H1 (cell line): ENCODE data around the gene AOPEP. TPM values are rescaled to one million over a fixed set of nuclear protein-coding genes. Genes with fewer than 3 reads are reported as not detected.

Source experiments
- CTCF ChIA-PET: fragments of 300-600 bp; sonication (Branson Sonifier 250); formaldehyde crosslinking; loops from one replicate; lab custom pipeline; 2021; ENCODE audit not compliant: partially characterized antibody; lab: Charles Lee
- POLR2A ChIA-PET: fragments of 300-600 bp; sonication (Branson Sonifier 250); formaldehyde crosslinking; loops from one replicate; lab custom pipeline; 2021; ENCODE audit warnings: inconsistent platforms; ENCODE audit not compliant: partially characterized antibody; lab: Charles Lee
- DNase-seq, 2 experiments: peaks; one replicate each; pipeline versions ENCODE4 v3.0.0 to v3.0.0-alpha.2; 2010 to 2022; ENCODE audit warnings: low spot score in 2 of 2, low read depth in 1 of 2, mixed read lengths in 1 of 2
- FAIRE-seq: peaks from 2 replicates; lab custom pipeline; 2011; peaks lifted over from hg19 to GRCh38; lab: Jason Lieb, UNC
- H2AFZ ChIP-seq: 2 replicates; pipeline ENCODE4 v1.8.1; 2012; ENCODE audit warnings: low read length, inconsistent platforms
- H2AK5ac ChIP-seq: 2 replicates; pipeline ENCODE4 v1.6.1; 2013; ENCODE audit warnings: low read depth, low read length
- H2BK120ac ChIP-seq: replicated peaks from 2 replicates; pipeline ENCODE3; 2013; ENCODE audit warnings: low read depth, low read length, inconsistent platforms
- H2BK12ac ChIP-seq: 2 replicates; pipeline ENCODE4 v1.6.1; 2013; ENCODE audit warnings: low read depth, low read length
- H2BK15ac ChIP-seq: 2 replicates; pipeline ENCODE4 v1.6.1; 2013; ENCODE audit warnings: low read length
- H2BK20ac ChIP-seq: 2 replicates; pipeline ENCODE4 v1.6.1; 2013; ENCODE audit warnings: low read length
- H2BK5ac ChIP-seq: 2 replicates; pipeline ENCODE4 v1.6.1; 2013; ENCODE audit warnings: low read depth, low read length
- H3K14ac ChIP-seq: 2 replicates; pipeline ENCODE4 v1.6.1; 2013; ENCODE audit warnings: inconsistent platforms; ENCODE audit not compliant: insufficient read length
- H3K18ac ChIP-seq: 2 replicates; pipeline ENCODE4 v1.6.1; 2013; ENCODE audit warnings: low read length; ENCODE audit errors: extremely low read depth
- H3K23ac ChIP-seq: 2 replicates; pipeline ENCODE4 v1.6.1; 2013; ENCODE audit warnings: inconsistent platforms; ENCODE audit not compliant: insufficient read length
- H3K23me2 ChIP-seq: 2 replicates; pipeline ENCODE4 v1.6.1; 2013; ENCODE audit warnings: low read depth, low read length
- H3K27ac ChIP-seq: 2 replicates; pipeline ENCODE4 v1.6.1; 2011; ENCODE audit warnings: low read depth, low read length, inconsistent platforms
- H3K27me3 ChIP-seq, 4 experiments: replicated peaks in 1 of 4; 1 replicate in 1 of 4; 2 replicates in 3 of 4; pipeline versions ENCODE4 v1.6.1 to v1.8.1; 2011 to 2013; ENCODE audit warnings: low read length in 3 of 4, mild to moderate bottlenecking in 3 of 4, inconsistent platforms in 2 of 4, mixed read lengths in 2 of 4, moderate library complexity in 1 of 4; ENCODE audit not compliant: control insufficient read depth in 3 of 4, insufficient read depth in 3 of 4; ENCODE audit errors: extremely low read depth in 1 of 4
- H3K36me3 ChIP-seq, 4 experiments: 2 replicates each; pipeline versions ENCODE4 v1.6.1 to v1.8.1; 2011 to 2013; ENCODE audit warnings: mild to moderate bottlenecking in 4 of 4, low read length in 3 of 4, moderate library complexity in 2 of 4, control low read depth in 1 of 4, inconsistent platforms in 1 of 4; ENCODE audit not compliant: insufficient read depth in 4 of 4, control insufficient read depth in 2 of 4
- H3K4ac ChIP-seq: replicated peaks from 2 replicates; pipeline ENCODE3; 2013; ENCODE audit warnings: low read length, low read depth, mixed read lengths, inconsistent platforms; ENCODE audit not compliant: insufficient read length
- H3K4me1 ChIP-seq, 4 experiments: replicated peaks in 1 of 4; 1 replicate in 1 of 4; 2 replicates in 3 of 4; pipeline versions ENCODE4 v1.6.1 to v1.8.1; 2011 to 2013; ENCODE audit warnings: low read length in 3 of 4, inconsistent platforms in 2 of 4, mixed read lengths in 1 of 4; ENCODE audit not compliant: insufficient read depth in 4 of 4, control insufficient read depth in 3 of 4
- H3K4me2 ChIP-seq, 2 experiments: 2 replicates each; pipeline versions ENCODE4 v1.6.1 to v1.8.1; 2011 to 2013; ENCODE audit warnings: low read depth in 2 of 2, low read length in 2 of 2, control low read depth in 1 of 2, inconsistent platforms in 1 of 2, mild to moderate bottlenecking in 1 of 2; ENCODE audit not compliant: insufficient read depth in 1 of 2
- H3K4me3 ChIP-seq, 4 experiments: fragments of 200-600, 300-600 bp in 1 of 4; sonication (generic), shearing (Covaris generic), sonication (Bioruptor Twin) in 1 of 4; 2 replicates each; pipeline versions ENCODE4 v1.5.1 to v1.8.1; 2011 to 2016; ENCODE audit warnings: low read length in 4 of 4, low read depth in 3 of 4, control low read depth in 2 of 4, inconsistent platforms in 2 of 4, mild to moderate bottlenecking in 2 of 4, mixed read lengths in 1 of 4, moderate library complexity in 1 of 4; ENCODE audit not compliant: insufficient read depth in 2 of 4; ENCODE audit errors: extremely low read depth in 1 of 4
- H3K56ac ChIP-seq: replicated peaks from 2 replicates; pipeline ENCODE3; 2013; ENCODE audit warnings: low read depth, mild to moderate bottlenecking, mixed read lengths, low read length, inconsistent platforms; ENCODE audit not compliant: insufficient read length
- H3K79me1 ChIP-seq: 2 replicates; pipeline ENCODE4 v1.6.1; 2013; ENCODE audit warnings: low read depth, low read length, control low read depth
- H3K79me2 ChIP-seq, 2 experiments: 2 replicates each; pipeline versions ENCODE4 v1.6.1 to v1.8.1; 2012 to 2013; ENCODE audit warnings: low read length in 2 of 2, mild to moderate bottlenecking in 2 of 2, inconsistent platforms in 1 of 2; ENCODE audit not compliant: insufficient read depth in 2 of 2, control insufficient read depth in 1 of 2
- H3K9ac ChIP-seq, 4 experiments: replicated peaks in 1 of 4; 1 replicate in 1 of 4; 2 replicates in 3 of 4; pipeline versions ENCODE4 v1.6.1 to v1.8.1; 2011 to 2013; ENCODE audit warnings: low read depth in 3 of 4, low read length in 3 of 4, control low read depth in 2 of 4, mild to moderate bottlenecking in 2 of 4, moderate library complexity in 2 of 4, inconsistent platforms in 1 of 4; ENCODE audit errors: extremely low read depth in 1 of 4
- H3K9me3 ChIP-seq, 2 experiments: 2 replicates each; pipeline versions ENCODE4 v1.6.1 to v1.8.1; 2012 to 2013; ENCODE audit warnings: mild to moderate bottlenecking in 2 of 2, moderate library complexity in 2 of 2, control low read depth in 1 of 2, inconsistent platforms in 1 of 2, low read depth in 1 of 2, low read length in 1 of 2, mixed read lengths in 1 of 2; ENCODE audit not compliant: insufficient read depth in 2 of 2
- H4K20me1 ChIP-seq, 2 experiments: replicated peaks in 1 of 2; 2 replicates each; pipeline versions ENCODE3 to v1.8.1; 2011 to 2013; ENCODE audit warnings: inconsistent platforms in 2 of 2, low read length in 2 of 2, mild to moderate bottlenecking in 1 of 2; ENCODE audit not compliant: insufficient read depth in 2 of 2, control insufficient read depth in 1 of 2
- H4K5ac ChIP-seq: 2 replicates; pipeline ENCODE4 v1.6.1; 2013; ENCODE audit warnings: low read length, low read depth, mixed read lengths, inconsistent platforms; ENCODE audit not compliant: insufficient read length
- H4K8ac ChIP-seq: 2 replicates; pipeline ENCODE4 v1.8.0; 2013; ENCODE audit warnings: mild to moderate bottlenecking, moderate library complexity, low read length, inconsistent platforms; ENCODE audit not compliant: insufficient read depth; ENCODE audit errors: extremely low read depth
- H4K91ac ChIP-seq: replicated peaks from 2 replicates; pipeline ENCODE3; 2013; ENCODE audit warnings: low read length, mixed read lengths, inconsistent platforms; ENCODE audit not compliant: insufficient read length
- BACH1 ChIP-seq: IDR thresholded peaks from 2 replicates; pipeline ENCODE4 v1.6.1; 2012; ENCODE audit warnings: low read length, improper control_type of control experiment
- MAFK ChIP-seq: IDR thresholded peaks from 2 replicates; pipeline ENCODE4 v1.6.1; 2012; ENCODE audit warnings: low read depth, mild to moderate bottlenecking, improper control_type of control experiment, low read length
- SIRT6 ChIP-seq: IDR thresholded peaks from one replicate; pipeline ENCODE4 v1.7.1; 2012; ENCODE audit warnings: low read length, inconsistent platforms
- ZNF274 ChIP-seq: IDR thresholded peaks from 2 replicates; pipeline ENCODE4 v1.7.0; 2012; ENCODE audit warnings: low read length, borderline replicate concordance; ENCODE audit errors: extremely low read depth
- WGBS, 2 experiments: shearing (Covaris generic) in 1 of 2; methylation state at CpG; one replicate each; pipeline versions ENCODE4 v1.1.6 to v1.1.7; 2013 to 2015; ENCODE audit warnings: low lambda C conversion rate in 2 of 2, mixed read lengths in 2 of 2, inconsistent platforms in 1 of 2, low coverage in 1 of 2, missing lambda C conversion rate in 1 of 2; ENCODE audit not compliant: insufficient replicate concordance in 2 of 2, insufficient coverage in 1 of 2, insufficient read length in 1 of 2; ENCODE audit errors: extremely low coverage in 1 of 2, missing lambda C conversion rate in 1 of 2; 5-methylcytosine and 5-hydroxymethylcytosine counted together
- polyA plus RNA-seq, 7 experiments: library from polyadenylated mRNA; depleted of rRNA in 3 of 7; stranded (reverse) in 5 of 7; unstranded in 2 of 7; fragments of >200 nt in 5 of 7; fragments of 200-250 nt in 2 of 7; gene quantifications; 1 replicate in 5 of 7; 2 replicates in 1 of 7; 4 replicates in 1 of 7; pipeline versions ENCODE4 v1.2.1 to v1.2.3, GENCODE V29; 2011 to 2013; ENCODE audit warnings: missing spikeins in 2 of 7, mixed read lengths in 2 of 7
- total RNA-seq: library from RNA; stranded (reverse); fragmentation: NEBNext Ultra II Directional; extraction: Animal tissue kit (Norgen Biotek cat#: 25700); gene quantifications from 2 replicates; pipeline ENCODE4 v1.2.1, GENCODE V29; 2021

The AOPEP gene
- total and polyA plus RNA-seq, 2 of the 8 experiments (the other 6 are each of a cell fraction or from before 2014, with no cell fraction given), result 6.1 to 14.3 TPM

DNA sequence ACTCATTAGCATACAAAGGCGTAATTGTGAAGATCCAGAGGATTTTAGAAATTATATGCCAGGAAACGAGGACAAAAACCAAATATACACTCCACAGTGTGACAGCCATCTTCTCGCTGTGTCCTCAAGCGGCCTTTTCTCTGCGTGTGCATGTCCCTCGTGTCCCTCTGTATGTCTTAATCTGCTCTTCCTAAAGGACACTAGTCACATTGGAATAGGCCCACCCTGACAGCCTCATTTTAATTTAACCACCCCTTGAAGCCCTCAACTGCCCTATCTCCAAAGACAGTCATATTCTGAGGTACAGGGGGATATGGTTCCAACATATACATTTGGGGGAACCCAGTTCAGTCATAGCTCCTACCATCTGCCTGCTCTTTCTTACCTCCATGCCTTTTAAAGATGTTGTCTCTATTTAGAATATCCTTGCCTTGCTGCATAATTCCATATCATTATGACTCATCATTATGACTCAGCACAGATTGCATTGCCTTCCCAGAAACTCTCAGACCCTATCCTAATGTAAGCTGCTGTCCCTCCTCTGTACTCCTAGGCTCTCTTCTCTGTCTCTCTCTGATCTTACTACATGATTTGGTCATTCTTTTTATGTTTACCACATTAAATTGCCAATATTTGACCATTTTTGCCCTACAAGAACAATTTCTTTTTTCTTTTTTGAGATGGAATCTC lies 210.9 kb downstream of the AOPEP start:
- CTCF ChIA-PET, result interaction anchor here (0.8 to 1.7 kb wide), 3 partner anchors 19 to 191 kb away, joined by 3 to 4 read pairs (median 3); no protein-coding TSS in a partner anchor
- no peak overlapping the region for H2BK15ac ChIP-seq
- H3K4me1 ChIP-seq, result no peaks in the 10 kb centered on the region; a peak in 1 of 7 replicates
- POLR2A ChIA-PET, result no interaction called here
- H2BK5ac ChIP-seq, result no peak overlapping the region
- no peak overlapping the region for H2BK12ac ChIP-seq
- H3K27me3 ChIP-seq, result no peaks in the 10 kb centered on the region
- no peaks in the 10 kb centered on the region for H3K36me3 ChIP-seq
- no peak overlapping the region for H3K4ac ChIP-seq
- H4K5ac ChIP-seq, result no peak overlapping the region
- no peaks in the 10 kb centered on the region for H3K23me2 ChIP-seq
- H4K91ac ChIP-seq, result no peak overlapping the region
- H3K4me2 ChIP-seq, result no peak overlapping the region
- no peak for DNase-seq
- H4K8ac ChIP-seq, result no peak overlapping the region
- no peak overlapping the region for H3K4me3 ChIP-seq
- no peak overlapping the region for H3K18ac ChIP-seq
- no peak overlapping the region for H2BK120ac ChIP-seq
- H3K79me1 ChIP-seq, result no peaks in the 10 kb centered on the region
- H3K56ac ChIP-seq, result no peak overlapping the region
- no peak overlapping the region for H2BK20ac ChIP-seq
- H3K9me3 ChIP-seq, result no peaks in the 10 kb centered on the region
- no peak overlapping the region for H3K9ac ChIP-seq
- no peak overlapping the region for H3K23ac ChIP-seq
- H3K79me2 ChIP-seq, result 0 out of 4 replicates have a peak, but pooled peaks cover 0 to 3% of the 10 kb centered on the region in 2 experiments
- FAIRE-seq, result no peak
- H3K14ac ChIP-seq, result no peak overlapping the region
- 89% methylated on average over 6 of the region's 6 CpGs; no CpG with 5 or more reads in 1 of the 2 experiments for WGBS, 2 experiments
- TF ChIP-seq ZNF274 (no peak), SIRT6 (no peak), MAFK (peak; percentile 39; the same call in 1 of the 2 replicates), BACH1 (peak; percentile 54; the same call in 1 of the 2 replicates)
- no peaks in the 10 kb centered on the region for H4K20me1 ChIP-seq
- no peak overlapping the region for H2AK5ac ChIP-seq
- no peak overlapping the region for H2AFZ ChIP-seq
- H3K27ac ChIP-seq, result no peak overlapping the region
